NCI-H1436 (cell line): ENCODE results near the gene LTB.

Experiments used
- DNase-seq: peaks from one replicate; lab custom pipeline; 2025; lab: John Stamatoyannopoulos, UW

LTB gene

GRCh38 chr6:31531162-31531561 is 51.1 kb downstream of the LTB start:
- no peak for DNase-seq

GRCh38 chr6:31530659-31531058 is 51.6 kb downstream of the LTB start:
- no peak for DNase-seq
